WTC11 (cell line): ENCODE data around the gene SLC35F1. TPM values are rescaled to one million over a fixed set of nuclear protein-coding genes. Genes with fewer than 3 reads are reported as not detected.

ENCODE experiments used
- ATF1 ChIP-seq: sonication (generic); formaldehyde crosslinking; IDR thresholded peaks from 2 replicates; pipeline ENCODE4 v1.8.1; 2023; ENCODE audit warnings: mild to moderate bottlenecking, moderate library complexity, missing genetic modification reagents
- ATF2 ChIP-seq: sonication (generic); formaldehyde crosslinking; IDR thresholded peaks from 2 replicates; pipeline ENCODE4 v1.8.1; 2022; ENCODE audit warnings: low read depth, missing genetic modification reagents, borderline replicate concordance
- HMGA2 ChIP-seq: fragments of 250-450 bp; sonication (Bioruptor Pico); IDR thresholded peaks from 2 replicates; pipeline ENCODE4 v1.4.0; 2021; ENCODE audit warnings: mild to moderate bottlenecking, moderate library complexity
- SMAD3 ChIP-seq: sonication (generic); formaldehyde crosslinking; IDR thresholded peaks from 2 replicates; pipeline ENCODE4 v1.8.0; 2022; ENCODE audit warnings: missing genetic modification reagents, mild to moderate bottlenecking, borderline replicate concordance
- TCF7 ChIP-seq: sonication (generic); formaldehyde crosslinking; IDR thresholded peaks from 2 replicates; pipeline ENCODE4 v1.8.0; 2022; ENCODE audit warnings: mild to moderate bottlenecking, low read depth, missing genetic modification reagents, moderate library complexity
- total RNA-seq: library from RNA; stranded (reverse); gene quantifications from 3 replicates; pipeline ENCODE4 v1.2.3, GENCODE V29; 2021

Gene SLC35F1
- total RNA-seq, 1 experiment from 2014 or later, result 11.0 TPM

GRCh38 chr6:118356686-118357085 lies 449.6 kb downstream of the SLC35F1 start (continued):
- TF ChIP-seq ATF2 (CRISPR knock-in tag), result no peak
- TF ChIP-seq HMGA2 (CRISPR knock-in tag), result no peak
- no peak for TF ChIP-seq SMAD3 (CRISPR knock-in tag)
- TF ChIP-seq TCF7 (CRISPR knock-in tag), result no peak
- TF ChIP-seq ATF1 (CRISPR knock-in tag), result no peak

Other genes starting within 250 kb of the SLC35F1 start
- 59.3 to 73.8 TPM (median 62.1 TPM) in 3 replicates for gene NUS1, start 231.8 kb upstream of the SLC35F1 start, total RNA-seq